Erythroblast (primary cell): ENCODE results near the gene HEMGN.

Source experiments
- GATA1 ChIP-seq: IDR thresholded peaks from 2 replicates; pipeline ENCODE4 v1.6.1; 2011; ENCODE audit warnings: low read depth, mild to moderate bottlenecking, control low read depth, low read length, moderate library complexity
- POLR2A ChIP-seq: IDR thresholded peaks from 2 replicates; pipeline ENCODE4 v1.6.1; 2011; ENCODE audit warnings: mild to moderate bottlenecking, low read length

GRCh38 chr9:97963232-97963631 is 25.3 kb upstream of the HEMGN start:
- no peak for TF ChIP-seq POLR2A
- TF ChIP-seq GATA1, result no peak
